NCI-H774 (cell line): Measurements from ENCODE around the gene GPR15.

ENCODE experiments used
- DNase-seq: peaks from one replicate; lab custom pipeline; 2025; lab: John Stamatoyannopoulos, UW

Gene GPR15

DNA sequence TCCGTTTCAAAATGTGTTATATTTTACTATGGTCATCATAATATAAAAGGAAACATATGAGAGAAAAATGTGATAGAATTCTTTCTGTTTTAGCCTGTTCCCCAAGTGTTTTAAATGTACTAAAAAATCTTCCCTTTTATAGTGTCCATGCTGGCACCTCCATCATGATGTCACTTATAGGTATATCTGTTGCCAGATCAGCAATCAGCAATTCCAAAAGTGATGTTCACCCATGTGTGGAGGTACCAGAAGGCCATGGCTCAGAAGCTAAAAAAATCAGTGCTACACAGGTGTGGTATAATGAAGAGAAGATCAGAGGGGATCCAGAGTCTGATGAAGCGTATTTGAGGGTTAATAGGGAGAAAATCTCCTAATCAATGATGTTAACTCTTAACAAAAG lies 1.1 kb upstream of the GPR15 start:
- DNase-seq, result no peak

DNA sequence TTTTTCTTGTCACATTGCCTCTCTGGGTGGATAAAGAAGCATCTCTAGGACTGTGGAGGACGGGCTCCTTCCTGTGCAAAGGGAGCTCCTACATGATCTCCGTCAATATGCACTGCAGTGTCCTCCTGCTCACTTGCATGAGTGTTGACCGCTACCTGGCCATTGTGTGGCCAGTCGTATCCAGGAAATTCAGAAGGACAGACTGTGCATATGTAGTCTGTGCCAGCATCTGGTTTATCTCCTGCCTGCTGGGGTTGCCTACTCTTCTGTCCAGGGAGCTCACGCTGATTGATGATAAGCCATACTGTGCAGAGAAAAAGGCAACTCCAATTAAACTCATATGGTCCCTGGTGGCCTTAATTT lies 478 bp downstream of the GPR15 start:
- DNase-seq, result no peak

DNA sequence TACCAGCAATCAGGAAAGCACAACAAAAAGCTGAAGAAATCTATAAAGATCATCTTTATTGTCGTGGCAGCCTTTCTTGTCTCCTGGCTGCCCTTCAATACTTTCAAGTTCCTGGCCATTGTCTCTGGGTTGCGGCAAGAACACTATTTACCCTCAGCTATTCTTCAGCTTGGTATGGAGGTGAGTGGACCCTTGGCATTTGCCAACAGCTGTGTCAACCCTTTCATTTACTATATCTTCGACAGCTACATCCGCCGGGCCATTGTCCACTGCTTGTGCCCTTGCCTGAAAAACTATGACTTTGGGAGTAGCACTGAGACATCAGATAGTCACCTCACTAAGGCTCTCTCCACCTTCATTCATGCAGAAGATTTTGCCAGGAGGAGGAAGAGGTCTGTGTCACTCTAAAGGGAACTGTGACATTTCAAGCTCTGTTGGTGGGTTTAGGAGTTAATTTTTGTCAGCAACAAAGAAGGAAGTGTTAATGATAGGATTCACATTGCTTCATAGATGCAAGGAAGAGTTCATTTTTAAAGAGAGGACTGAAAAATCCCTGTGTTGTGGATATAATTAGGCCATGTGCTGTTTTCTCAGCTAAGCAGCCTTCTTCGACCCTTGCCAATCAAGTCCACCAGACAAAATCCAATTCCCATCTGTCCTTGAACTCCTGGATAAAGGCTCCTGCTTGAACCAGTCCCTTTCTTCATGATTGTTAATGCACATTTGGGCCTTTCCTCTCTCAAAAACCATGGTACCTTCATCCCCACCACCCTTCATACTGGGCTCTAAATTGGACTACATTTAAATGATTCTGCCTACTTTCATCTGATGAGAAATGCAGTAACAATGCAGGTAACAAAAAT lies 1.2 kb downstream of the GPR15 start:
- no peak for DNase-seq

DNA sequence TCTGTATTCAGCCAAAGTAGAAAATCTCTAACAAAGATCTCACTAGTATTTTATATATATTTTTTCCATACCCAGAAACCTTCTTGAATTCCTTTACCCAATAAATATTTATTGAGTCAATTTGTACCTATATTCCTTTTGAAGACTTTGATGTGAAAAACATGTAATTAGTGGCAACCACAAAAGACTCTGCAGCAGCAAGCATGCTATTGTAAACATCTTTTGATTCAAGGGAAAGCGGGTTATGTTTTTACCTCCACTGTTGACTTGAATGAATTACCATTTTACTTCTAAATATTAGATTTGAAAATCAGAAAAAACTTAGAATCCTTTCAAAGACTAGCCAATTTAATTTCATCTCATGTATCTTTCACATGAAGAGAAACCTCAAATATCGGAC lies 2.4 kb downstream of the GPR15 start:
- no peak for DNase-seq

DNA sequence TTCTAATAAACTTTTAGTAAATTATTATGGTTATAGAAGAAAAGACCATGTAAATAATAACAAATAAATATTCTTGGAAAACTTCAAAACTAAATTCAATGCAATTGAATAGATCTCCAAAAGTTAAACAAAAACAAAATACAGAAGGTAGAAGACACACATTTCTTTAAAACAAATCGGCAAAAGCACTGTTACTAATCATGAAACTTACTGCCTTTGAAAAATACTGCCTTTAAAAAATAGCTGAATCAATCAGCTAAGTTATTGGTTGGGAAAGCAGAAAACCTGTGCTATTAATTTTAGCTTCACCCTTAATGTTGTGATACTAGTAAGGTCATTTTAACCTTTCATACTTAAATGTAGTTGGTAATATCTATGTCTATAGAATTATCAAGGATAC lies 3.0 kb downstream of the GPR15 start:
- no peak for DNase-seq

DNA sequence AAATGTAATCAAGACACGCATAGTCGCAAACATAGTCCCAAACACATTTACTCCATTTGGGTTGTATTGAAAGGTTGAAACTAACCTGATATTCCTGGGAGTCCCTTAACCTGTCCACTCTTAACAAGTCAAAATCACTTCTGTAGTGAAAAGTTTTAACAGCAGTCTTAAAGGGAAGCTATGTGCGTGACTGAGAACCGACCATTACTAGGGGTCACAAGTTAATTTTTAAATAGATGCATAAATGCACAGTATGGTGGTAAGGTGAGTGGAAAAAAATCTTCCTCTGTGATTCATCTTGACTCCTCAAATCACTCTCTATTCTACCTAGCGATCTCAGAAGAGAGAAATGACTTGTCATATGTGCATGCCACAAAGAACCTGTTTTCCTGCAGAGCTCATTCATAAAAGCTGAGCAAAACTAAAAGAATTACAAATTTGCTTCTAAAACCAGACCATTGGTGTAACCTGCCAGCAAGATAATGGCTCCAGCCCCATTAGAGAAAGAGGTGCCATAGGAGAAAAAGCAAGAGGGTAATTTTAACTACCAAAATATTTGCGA lies 4.8 kb downstream of the GPR15 start:
- DNase-seq, result no peak

DNA sequence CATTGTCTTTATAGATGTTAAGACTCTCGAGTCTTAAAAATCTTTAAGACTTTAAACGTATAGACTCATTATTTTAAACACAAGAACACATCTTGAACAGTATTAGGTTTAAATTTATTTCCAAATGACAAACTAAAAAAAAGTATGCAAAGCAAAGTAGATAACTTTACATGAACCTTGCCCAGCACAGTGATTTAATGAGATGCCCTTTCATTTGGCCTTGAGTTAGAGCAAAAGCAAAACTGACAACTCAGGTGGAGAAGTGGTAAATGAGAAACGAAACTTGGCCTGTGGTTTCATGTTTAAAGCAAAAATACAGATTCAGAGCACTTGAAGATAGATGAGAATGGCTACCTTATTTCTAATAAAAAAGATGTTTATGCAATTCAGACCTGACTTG lies 8.6 kb downstream of the GPR15 start:
- no peak for DNase-seq

DNA sequence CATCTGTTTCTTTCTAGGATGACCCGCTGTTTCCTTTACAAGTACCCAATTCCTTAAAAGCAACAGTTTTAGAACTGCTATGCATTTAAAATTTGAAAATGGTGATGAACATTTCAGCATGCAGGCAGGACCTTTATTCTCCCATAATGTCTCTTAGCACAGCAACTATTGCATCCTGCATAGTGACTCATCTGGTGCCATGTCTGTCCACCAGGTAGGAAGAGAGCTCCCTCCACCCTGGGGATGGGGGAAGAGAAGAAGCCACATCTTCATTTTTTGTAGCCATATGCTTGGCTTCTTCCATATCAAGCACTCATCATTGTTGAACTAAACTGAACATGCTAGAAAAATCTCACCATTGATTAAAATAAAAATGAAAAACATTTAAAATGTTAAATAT lies 9.9 kb downstream of the GPR15 start:
- no peak for DNase-seq

DNA sequence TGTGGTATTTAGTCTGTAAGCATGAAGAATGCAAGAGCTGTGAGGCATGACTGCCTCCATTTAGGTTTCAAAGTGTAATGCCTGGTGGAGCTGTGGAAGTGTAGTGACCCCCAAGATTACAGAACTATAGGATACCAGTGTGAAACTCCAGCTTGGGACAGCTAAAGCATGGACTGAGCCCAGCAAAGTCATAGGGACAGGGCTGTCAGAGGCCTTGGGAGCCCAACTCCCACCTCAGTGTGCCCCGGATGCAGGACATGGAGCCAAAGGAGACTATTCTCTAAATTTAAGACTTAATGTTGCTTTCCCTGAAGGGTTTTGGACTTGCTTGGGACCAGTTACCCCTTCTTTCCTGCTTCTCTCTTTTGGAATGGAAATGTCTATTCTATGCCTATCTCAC lies 10.8 kb downstream of the GPR15 start:
- DNase-seq, result no peak

DNA sequence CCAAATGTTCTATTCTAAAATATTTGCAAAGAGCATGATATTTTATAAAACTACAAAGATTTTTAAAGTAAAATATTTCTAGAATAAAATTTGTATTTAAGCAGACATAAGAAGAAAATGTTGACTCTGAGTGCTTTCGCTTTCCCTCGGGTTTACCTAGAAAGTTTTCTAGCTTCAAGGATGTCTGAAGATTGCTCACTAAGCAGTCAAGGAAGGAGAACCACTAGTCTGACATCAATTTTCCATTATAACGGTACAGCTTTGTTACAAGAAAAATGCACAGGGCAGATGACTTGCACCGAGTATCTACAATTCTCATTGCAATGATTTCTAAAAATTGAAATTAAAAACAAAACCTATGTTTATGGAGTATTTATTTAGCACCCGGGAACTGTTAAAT lies 14.2 kb downstream of the GPR15 start:
- DNase-seq, result no peak

DNA sequence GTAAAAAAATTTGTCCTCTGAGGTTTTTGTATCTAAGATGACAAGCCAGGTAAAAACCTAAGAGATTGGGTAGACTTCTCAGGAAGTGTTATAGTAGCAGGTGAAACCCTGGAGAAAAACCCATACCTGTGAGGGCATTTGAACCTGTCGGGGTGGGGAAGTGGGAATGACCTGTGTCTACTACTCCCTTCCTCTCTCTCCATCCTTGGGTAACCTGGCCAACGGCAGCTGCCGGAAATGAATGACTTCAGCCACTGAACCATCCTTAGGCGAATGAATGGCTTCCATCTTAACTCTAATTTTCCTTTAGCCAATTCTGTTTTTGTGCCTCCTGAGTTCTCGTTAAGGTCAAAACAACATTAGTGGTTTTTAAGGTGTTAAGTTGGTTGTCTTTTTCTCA lies 16.8 kb downstream of the GPR15 start:
- no peak for DNase-seq

DNA sequence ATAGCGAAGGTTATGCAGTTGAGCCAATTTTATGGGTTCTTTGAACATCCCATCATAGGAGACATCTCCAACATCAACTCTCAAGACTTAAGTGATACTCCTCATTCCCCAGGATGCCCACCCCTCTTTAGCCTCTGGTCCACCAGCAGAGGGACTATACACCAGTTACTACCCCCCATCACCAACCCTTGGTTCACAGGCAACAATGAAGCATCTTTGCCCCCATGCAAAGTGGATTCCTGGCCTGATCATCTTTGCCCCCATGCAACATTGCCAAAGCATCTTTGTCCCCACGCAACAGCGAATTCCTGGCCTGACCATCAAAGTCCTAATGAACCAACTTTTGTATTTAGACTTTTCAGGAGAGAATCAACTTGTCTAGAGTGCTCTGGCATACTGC lies 19.1 kb downstream of the GPR15 start:
- DNase-seq, result no peak

DNA sequence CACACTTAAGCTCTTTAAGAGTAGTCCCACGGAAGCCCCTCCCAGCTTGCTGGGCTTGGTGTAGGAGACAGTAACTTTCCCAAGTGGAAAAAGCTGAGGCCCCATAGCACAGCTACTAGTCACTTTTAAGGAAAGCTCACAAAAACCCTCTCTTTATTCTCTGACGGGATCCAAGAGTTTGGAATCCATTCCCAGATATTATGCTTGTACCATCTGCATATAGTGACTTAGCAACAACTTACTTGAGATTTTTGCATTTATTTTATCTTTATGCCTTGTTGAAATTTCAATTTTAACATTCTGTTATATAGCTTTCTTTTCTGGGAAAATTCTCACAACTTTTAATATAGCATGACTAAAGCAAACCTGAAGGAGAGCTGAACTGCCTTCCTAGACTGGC lies 19.5 kb downstream of the GPR15 start:
- no peak for DNase-seq

DNA sequence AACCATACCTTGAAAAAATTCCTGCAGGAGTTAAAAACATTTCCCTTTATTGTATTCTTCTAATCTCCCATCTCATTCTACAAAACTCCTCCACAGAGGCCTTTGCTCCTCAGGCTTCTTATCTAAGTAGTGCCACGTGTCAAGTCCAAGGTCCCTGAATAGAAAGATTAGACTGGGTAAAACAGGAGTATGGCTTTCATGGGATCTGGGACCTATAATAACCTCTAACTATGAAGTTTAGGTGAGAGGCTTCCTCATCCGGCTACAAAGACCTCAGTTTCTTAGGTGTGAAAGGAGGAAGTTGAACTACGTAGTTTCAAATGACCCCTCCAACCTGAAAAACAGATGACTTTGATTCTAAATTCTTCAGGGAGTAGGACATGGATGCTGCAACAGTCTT lies 20.0 kb downstream of the GPR15 start:
- DNase-seq, result no peak

DNA sequence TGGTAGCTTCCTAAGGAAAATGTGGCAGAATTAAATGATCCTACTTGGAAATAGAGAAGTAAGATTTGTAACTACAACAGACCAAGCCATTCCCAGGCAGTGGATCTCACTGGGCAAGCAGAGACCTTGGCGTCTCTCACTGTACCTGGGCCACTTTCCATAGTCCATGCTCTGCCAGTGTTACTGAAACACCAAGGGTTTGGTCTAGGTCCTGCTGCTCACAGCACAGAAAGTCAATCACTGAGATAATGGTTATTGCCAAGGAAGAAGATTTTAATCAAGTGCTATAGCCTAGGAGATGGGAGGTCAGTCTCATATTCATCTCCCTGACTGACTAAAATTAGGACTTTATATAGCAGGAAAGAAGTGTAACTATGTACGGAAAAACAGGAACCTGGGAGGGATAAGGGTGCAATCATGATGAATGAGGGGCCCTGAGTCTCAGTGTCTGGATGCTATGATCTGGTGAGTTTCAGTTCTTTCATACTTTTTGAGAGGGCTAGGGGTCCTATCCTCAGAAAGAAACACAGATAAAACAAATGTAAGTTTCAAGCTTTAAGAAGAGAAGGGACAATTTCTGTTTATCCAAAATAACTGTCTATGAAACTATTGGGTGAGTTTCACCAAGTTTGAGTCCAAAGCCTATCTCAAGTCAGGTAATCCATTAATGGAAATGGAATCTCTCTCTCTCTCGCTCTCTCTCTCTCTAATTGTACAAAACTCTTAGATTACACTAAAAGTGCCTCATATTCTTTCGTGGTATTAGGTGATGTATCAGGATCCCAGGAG lies 20.6 kb downstream of the GPR15 start:
- DNase-seq, result no peak

DNA sequence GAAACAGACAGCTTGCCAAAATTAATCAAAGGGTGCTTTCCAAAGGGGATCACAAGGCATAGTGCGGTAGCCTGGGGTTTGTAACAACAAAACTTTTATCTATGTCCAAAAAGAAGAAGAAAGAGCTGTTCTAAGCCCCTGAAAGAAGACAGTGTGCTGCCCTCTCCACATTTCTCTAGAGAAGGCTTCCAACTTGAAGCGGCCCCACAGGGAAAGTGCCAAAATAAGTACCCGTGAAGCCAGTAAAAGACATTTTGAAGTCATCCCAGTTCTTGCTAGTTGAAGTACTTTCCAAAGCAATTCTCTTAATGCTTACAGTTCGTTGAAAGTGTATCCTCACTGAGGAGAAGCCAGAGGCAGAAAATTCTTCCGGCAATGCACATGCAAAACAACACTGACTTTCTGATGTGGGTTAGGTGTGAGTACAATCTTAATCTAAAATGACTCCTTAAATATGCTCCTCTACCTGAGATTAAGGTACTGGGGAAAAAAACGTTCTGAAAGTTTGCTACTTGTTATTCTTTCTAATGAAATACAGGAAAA lies 21.3 kb downstream of the GPR15 start:
- no peak for DNase-seq

DNA sequence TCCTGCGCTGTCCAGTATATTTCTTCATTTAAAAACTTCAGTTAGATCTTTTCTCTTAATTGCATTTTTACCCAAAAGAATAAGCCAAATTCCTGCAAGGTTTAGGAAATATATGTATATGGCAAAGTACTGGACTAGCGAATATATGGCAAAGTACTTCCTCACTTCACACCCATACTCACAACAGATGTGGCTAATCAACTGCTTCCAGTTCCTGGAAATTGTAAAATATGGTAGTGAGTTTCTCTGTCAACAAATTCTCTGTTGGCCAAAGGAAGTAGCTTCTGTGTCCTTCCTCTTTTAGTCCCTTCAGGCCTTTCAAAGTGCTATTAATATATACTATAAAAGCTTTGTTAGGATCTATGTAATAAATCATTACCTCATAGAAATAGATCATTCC lies 22.0 kb downstream of the GPR15 start:
- DNase-seq, result no peak

DNA sequence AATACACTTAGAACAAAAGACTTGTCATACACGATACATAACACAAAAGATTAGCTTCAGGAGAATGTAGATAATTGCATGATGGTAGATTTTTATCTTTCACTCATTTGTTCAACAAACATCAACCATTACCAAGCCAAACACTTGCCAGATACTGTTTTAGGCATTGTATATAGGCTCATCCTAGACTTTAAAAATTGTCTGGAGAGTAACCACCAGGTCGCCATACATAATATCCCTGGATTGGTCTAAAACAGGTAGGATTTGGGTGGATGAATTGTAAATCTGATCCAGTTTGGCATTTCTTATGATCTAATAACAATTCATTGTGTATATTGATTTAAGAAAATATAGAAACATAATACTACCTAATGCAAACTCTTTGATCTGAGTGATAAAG lies 22.8 kb downstream of the GPR15 start:
- no peak for DNase-seq

DNA sequence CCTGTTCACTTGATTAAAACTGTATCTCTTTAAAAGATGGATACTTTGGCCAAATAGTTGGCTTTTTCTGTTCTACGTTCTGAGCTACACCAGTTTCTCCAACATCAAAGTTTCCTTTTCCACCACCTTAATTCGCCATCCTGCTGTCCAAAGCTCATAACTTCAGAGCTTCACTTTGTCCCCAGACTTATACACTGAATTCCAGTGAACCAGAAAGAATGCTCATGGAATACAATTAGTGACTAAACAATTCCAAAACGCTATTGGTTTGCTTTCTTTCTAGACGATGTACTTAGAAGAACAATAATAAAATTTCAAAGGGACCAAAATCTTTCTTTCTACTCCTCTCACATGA lies 23.2 kb downstream of the GPR15 start:
- no peak for DNase-seq

DNA sequence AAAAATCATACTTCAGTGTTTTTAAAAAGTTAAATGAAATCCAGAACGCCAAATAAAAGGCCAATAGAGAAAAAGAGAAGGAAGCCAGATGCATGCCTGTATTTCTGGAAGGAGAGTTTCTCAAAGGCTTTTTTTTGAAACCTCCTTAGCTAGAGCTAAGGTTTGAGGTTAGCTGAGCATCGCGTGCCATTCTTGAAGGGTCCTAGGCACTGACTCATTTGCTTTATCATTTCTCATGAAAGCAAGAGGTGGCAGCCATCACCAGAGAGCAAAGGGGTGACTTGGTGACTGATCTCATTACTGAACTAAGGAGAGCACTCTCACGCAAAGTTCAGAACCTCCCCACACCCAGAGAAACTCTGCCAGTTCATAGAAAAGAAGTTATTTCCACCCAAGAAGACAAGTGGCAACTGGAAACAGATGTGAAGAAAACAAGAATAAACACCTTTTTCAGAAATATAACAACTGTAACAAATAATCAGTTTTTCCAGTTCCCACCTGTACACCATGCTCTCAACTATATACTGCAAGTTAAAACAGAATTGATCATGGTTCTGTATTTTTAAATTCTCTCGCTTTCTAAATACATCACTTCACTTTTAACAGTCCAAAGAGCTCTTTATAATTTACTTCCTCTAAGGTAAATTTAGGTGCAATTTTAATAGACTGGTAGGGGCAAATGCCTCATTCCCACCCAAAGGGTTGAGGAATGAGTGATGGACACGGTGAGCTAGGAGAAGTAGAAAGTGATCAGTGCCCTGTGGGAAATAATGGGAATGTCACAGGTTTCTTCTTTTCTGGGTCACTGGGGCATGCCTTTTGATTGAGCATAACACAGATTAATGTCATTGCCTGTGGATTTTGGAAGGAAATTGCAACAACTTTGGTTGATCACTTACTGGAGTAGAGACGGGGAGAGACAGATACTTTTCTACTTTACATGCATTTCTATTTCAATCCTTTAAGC lies 24.7 kb downstream of the GPR15 start:
- DNase-seq, result no peak

DNA sequence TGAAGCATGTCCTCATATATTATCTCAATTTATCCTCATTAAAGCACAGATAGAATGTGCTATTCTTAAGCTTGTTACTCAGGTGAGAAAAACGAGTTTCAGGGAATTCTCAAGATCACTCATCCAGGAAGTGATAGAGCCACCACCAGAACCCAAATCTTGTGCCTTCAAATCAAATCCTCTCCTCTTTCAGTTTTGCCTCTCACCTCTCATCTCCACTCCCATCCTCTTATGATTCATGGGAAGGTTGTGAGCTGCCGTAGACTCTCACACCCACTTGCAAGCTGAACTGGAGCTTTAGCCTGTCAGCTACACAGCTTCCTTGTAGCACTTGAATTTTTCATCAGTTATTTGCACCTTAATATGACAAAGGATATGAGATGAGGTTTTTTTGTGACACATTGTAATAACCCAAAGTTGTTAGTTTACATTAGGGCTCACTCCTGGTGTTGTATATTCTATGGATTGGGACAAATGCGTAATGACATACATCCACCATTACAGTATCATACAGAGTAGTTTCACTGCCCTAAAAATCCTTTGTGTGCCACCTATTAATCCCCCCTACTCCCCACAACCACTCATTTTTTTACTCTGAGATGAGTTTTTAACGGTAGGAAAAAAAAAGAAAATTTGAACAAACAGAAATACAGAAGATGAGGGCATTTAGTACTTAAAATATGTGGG lies 25.7 kb downstream of the GPR15 start:
- no peak for DNase-seq
